HK-2 (cell line): ENCODE data around the gene ANO9.
"Not testable (repeated sequence)": the region's sequence is repeated elsewhere in the genome, so short reads cannot be mapped to it uniquely, and the experiment has no call there.

Experiments
- DNase-seq: peaks from one replicate; pipeline ENCODE4 v3.0.0-alpha.2; 2018; ENCODE audit not compliant: unreplicated experiment

The ANO9 gene

GRCh38 chr11:403021-403760, 38.6 kb downstream of the ANO9 start:
- DNase-seq: no peak

- not testable (repeated sequence) for DNase-seq
Measured at GRCh38 chr11:401196-401595, 40.6 kb downstream of the ANO9 start.

- no peak for DNase-seq
Measured at GRCh38 chr11:400241-400689, 41.5 kb downstream of the ANO9 start.

GRCh38 chr11:399731-400211, 42.0 kb downstream of the ANO9 start:
- DNase-seq: no peak

GRCh38 chr11:398826-399225, 43.0 kb downstream of the ANO9 start:
- DNase-seq: no peak

GRCh38 chr11:396948-397548, 44.8 kb downstream of the ANO9 start:
- peak; percentile 82 for DNase-seq

DNA sequence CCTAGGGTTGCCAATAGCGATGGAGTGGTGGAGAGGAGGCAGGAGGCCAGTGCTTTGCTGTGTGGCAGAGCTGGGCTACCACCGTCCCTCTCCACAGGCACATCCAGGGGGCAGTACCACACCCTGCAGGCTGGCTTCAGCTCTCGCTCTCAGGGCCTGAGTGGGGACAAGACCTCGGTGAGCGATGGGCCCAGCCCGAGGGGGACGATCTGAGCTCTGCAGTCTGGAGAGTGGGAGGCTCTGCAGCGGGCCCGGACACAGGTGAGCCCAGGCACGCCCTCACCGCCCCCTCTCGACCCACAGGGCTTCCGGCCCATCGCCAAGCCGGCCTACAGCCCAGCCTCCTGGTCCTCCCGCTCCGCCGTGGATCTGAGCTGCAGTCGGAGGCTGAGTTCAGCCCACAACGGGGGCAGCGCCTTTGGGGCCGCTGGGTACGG, 45.3 kb downstream of the ANO9 start:
- peak; percentile 57 for DNase-seq

GRCh38 chr11:395866-396265, 45.9 kb downstream of the ANO9 start:
- DNase-seq: no peak

DNA sequence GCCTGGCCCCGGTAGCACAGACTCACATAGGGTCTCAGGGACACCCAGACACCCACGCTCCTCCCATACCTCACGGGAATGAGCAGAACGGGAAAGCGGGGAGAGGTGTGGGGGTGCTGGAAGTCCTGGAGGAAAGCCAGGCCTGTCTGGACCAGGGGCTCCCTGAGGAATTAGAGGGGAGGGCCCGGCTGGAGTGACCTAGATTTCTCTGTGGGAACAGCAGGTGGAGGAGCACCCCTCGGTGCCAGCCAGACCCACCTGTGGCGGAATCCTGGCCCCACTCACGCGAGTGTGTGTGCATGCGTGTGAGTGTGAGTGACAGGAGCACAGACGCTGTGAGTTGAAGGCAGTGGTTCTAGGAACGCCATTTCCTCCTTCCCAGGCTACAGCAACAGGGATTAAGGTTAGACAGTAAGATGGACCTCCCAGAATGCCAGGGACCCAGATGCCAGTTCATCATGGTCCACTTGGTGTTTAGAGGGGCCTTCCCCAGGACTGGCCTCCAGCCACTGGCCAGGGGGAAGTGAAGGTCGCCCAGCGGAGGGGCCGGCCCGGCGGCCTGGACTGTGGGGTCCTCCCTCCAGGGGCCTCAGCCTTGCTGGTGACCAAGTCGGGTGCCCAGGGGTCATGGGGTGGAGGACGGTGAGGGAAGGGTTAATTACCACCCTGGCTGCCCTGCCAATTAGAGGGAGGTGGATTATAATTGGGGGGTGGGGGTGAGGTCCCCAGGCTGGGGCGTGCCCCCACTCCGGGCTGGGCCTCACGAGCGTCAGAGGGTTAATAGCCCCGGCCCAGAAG, 46.8 kb downstream of the ANO9 start:
- DNase-seq: no peak

DNA sequence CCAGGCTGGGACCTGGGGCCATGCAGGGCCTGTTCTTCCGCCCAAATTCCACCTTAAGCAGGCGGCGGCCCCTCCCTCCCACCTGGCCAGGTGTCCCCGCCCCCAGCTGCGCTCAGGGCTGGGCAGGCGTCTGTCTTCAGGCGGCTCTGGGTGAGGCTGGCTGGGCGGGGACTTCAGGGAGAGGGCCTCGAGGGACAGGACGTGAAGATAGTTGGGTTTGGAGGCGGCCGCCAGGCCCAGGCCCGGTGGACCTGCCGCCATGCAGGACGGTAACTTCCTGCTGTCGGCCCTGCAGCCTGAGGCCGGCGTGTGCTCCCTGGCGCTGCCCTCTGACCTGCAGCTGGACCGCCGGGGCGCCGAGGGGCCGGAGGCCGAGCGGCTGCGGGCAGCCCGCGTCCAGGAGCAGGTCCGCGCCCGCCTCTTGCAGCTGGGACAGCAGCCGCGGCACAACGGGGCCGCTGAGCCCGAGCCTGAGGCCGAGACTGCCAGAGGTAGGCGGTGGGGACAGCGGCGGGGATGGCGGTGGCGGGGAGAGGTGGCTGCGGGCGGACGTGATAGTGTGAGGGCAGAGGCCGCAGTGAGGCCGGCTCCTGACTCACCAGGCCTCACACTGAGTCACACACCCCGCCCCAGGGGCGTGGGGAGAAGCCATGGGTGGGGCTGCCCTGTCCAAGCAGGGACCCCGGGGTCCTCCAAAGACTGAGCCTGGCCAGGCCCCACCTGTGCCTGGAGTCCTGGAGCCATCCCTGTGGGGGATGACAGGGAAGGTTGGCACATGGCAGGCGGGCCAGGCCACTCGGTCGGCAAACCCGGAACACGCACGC, 47.6 kb downstream of the ANO9 start, which contains the start of gene PKP3:
Gene PKP3 (plus strand): TSS at position 176 of the 824 bp plus-strand sequence. CDS start 84 bp downstream, at position 260.
- no peak for DNase-seq

- DNase-seq: peak; percentile 70
Measured at GRCh38 chr11:393219-394033, 48.4 kb downstream of the ANO9 start.

DNA sequence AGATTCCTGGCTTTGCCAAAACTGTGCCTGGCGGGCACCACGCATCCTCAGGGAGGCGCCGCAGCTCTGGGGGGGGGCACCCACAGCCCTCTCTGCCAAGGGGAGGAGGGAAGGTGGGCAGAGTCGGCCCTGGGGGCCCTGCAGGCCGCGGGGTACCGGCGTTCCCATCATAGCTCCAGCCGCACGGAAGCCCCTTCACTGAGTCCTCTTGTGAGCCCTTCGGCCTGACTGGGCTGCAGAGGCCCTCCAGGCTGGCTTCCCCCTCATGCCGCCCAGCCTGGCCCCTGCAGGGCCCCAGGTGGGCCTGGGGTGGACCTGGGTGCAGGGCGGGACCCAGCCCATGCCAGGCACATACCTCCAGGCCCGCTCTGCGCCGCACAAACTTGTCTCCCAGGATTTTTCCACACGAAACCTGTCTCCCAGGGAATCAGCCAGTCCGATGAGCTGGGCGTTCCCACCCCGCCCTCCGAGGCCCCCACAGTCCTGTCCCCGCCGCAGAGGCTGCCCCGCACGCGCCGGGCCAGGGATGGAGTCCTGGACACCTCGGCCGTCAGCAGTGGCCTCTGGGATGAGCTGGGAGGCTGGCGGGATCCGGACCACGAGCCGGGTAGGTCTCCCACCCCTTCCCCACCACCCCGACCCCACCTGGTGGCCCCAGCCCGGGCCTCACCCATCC, 49.6 kb downstream of the ANO9 start:
- no peak for DNase-seq

DNA sequence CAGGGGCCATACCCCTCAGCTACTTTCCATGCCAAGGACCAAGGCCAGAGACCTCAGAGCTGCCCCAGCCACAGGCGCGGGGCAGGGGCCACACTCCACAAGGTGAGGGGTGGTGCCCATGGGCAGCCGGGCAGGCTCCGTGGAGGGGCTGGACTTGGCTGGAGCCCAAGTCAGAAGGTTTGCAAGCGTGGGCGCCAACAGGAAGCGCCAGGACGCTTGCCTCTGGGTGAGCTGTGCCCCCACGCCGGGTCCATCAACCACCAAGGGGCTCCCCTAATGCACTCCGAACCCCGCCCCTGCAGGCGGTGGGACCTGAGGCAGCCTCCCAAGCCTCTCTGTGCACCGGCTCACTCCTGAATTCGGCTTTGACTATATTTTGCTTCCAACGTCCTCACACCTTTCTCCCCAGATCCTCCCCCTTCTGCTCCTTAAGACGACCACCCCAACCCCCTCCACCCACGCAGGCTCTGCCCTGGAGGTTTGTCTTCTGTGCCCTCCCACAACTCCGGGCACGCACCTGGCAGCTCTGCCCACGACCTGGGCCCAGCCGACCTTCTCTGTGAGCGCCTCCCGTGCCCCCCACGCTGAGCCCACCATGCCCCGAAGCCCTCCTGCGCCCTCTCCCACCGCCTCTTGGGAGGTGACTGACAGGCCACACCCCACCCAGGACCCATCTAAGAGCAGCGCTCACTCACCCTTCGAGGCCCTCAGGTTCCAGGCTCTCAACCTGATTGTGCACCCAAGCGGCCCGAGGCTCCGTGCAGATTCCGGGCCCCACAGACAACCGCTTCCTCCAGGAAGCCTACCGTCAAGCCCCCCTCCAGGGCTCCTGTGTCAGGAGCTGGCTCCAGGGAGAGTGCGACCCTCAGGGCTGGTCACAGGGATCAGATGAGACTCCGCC, 50.4 kb downstream of the ANO9 start:
- DNase-seq: no peak

GRCh38 chr11:390175-390574, 51.6 kb downstream of the ANO9 start:
- no peak for DNase-seq

DNA sequence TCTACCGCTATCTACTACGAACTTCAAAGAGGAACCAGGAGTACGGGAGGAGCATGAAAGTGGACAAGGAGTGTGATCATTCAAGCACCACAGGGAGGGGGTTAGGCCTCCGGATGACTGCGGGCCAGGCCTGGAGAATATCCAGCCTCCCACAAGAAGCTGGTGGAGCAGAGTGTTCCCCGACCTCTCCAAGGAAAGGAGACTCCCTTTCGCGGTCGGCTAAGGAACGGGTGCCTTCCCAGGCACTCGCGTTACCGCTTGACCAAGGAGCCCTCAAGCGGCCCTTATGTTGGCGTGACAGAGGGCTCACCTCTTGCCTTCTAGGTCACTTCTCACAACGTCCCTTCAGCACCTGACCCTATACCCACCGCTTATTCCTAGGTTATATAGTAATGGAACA, 52.4 kb downstream of the ANO9 start:
- not testable (repeated sequence) for DNase-seq

- DNase-seq: no peak
Measured at GRCh38 chr11:387193-387793, 54.5 kb downstream of the ANO9 start.

GRCh38 chr11:386483-386882, 55.3 kb downstream of the ANO9 start:
- no peak for DNase-seq

GRCh38 chr11:385594-386351, 56.0 kb downstream of the ANO9 start:
- no peak for DNase-seq
